ENCODE results near the gene IL36B.

The IL36B gene

DNA sequence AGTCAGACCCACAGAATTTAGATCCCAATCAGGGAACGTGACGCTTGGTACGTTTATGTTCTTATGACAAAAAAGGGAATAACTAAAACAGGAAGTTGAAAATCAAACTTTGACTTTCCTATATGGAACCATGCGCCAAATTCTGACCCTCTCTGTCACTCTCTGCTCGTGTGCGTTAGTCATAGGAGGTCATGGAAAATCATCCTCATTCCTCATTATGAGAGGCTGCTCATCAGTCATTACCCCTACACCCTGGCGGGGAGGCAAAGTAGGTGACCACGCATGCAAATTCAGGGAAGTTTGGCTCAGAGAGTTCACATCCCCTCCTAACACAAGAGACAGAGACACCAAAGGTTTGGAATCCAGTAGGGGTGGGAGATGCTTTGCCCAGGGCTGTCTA, 30.6 kb upstream of the IL36B start:
- no peak overlapping the region for H3K4me3 ChIP-seq (ENCODE audit: low read depth, low read length)
- no peak for DNase-seq (ENCODE audit: low read depth)
- TF ChIP-seq, protein P1, sequence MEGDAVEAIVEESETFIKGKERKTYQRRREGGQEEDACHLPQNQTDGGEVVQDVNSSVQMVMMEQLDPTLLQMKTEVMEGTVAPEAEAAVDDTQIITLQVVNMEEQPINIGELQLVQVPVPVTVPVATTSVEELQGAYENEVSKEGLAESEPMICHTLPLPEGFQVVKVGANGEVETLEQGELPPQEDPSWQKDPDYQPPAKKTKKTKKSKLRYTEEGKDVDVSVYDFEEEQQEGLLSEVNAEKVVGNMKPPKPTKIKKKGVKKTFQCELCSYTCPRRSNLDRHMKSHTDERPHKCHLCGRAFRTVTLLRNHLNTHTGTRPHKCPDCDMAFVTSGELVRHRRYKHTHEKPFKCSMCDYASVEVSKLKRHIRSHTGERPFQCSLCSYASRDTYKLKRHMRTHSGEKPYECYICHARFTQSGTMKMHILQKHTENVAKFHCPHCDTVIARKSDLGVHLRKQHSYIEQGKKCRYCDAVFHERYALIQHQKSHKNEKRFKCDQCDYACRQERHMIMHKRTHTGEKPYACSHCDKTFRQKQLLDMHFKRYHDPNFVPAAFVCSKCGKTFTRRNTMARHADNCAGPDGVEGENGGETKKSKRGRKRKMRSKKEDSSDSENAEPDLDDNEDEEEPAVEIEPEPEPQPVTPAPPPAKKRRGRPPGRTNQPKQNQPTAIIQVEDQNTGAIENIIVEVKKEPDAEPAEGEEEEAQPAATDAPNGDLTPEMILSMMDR (IDR thresholded peaks at IDR 0.05; ENCODE audit: low read depth, low read length, missing control alignments), result no peak
- in situ Hi-C loops (cut with HindIII; ENCODE audit: low sequenced_read_pairs), result no loop called here

DNA sequence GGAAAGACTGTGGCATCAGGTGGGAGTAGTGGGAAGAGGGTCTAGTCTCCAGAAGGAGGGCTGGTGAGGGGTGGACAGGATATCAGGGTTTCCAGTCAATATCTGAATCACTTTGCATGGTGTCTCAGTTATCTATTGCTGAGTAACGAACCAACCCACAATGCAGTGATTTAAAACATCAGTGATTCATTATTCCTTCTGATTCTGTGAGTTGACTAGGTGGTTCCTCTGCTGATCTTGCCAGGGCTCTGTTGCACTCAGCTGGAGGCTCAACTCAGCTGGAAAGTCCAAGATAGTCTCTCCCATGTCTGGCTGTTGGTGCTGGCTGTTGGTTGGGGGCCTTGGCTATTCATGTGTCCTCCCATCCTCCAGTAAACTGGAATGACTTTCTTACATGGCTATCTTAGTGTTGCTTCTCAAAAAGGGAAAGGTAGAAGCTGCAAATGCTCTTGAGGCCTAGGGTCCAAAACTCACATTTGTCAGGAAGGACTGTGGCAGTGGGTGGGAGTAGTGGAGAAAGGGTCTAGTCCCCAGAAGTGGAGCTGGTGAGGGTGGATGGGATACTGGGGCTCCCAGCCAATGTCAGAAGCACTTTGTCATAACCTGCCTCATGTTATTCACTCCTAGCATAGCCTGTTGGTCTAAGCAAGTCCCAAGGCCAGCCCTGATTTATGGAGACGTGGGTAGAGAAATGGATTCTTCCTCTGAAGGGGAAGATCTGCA, 29.0 kb upstream of the IL36B start:
- TF ChIP-seq, protein P1 (IDR thresholded peaks at IDR 0.05; ENCODE audit: low read depth, low read length, missing control alignments), result no peak
- no peak overlapping the region for H3K4me3 ChIP-seq (ENCODE audit: low read depth, low read length)
- no peak for DNase-seq (ENCODE audit: low read depth)
- in situ Hi-C loops (cut with HindIII; ENCODE audit: low sequenced_read_pairs), result no loop called here

DNA sequence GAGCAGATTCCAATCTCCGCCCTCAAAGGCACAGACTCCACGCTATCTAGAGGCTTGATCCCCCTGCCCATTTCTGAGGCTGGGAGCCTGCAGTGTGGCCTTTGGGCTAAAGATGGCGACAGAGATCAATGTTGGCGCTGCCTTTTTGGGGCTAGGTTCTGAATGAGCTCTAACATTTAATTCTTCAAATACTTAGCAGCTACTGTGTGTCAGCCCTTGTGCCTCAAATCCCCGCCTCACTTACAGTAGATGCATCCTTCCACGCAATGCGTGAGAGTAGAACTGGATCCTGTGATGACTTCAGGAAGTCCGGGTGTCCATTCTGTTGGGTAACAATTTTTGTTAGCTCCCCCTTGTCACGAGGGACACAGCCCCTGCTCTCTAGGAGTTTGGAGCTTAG, 27.5 kb upstream of the IL36B start:
- H3K4me3 ChIP-seq (ENCODE audit: low read depth, low read length), result no peak overlapping the region
- no peak for DNase-seq (ENCODE audit: low read depth)
- TF ChIP-seq, protein P1 (IDR thresholded peaks at IDR 0.05; ENCODE audit: low read depth, low read length, missing control alignments), result peak; percentile 87
- in situ Hi-C loops (cut with HindIII; ENCODE audit: low sequenced_read_pairs), result no loop called here

DNA sequence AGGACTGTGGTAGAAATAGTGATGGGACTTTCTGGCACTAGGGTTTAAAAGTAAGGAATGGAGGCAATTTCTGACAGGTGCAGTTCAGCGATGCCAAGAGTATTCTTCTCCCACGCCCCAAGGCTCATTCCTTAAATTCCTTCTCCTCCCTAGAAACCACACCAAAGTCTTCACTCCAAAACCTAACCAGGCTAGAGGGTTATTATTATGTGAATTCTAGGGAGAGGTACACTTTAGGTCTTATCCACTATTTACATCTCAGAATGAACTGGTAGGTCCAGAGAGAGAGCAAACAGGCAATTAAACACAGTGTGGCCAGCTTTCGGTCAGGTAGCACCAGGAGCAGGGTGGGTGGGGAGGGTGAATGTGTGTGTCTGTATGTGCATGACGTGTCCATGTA, 26.5 kb upstream of the IL36B start:
- in situ Hi-C loops (cut with HindIII; ENCODE audit: low sequenced_read_pairs), result no loop called here
- TF ChIP-seq, protein P1 (IDR thresholded peaks at IDR 0.05; ENCODE audit: low read depth, low read length, missing control alignments), result no peak
- no peak overlapping the region for H3K4me3 ChIP-seq (ENCODE audit: low read depth, low read length)
- DNase-seq (ENCODE audit: low read depth), result no peak

DNA sequence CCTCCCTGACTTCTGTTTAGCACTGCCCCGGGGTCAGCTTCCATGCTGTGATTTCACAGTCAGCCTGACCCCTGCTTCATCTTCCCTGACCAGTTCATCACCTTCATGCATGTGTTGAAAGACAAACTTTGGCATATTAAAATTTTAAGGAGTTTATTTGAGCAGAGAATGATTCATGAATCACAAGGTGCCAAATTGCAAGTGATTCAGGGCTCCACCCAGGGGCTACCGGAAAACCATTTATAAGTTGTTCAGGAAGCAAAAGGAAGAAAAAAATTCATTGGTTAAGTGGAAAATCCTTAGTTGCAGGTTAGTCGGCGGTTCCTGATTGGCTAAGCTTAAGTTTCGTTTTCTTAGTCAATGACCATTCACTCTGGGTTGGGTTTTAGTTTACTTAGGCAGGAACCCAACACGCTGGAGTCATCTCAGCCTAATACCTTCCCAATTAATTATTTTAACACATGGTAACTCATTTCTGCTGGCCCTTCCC, 25.7 kb upstream of the IL36B start:
- no peak overlapping the region for H3K4me3 ChIP-seq (ENCODE audit: low read depth, low read length)
- TF ChIP-seq, protein P1 (IDR thresholded peaks at IDR 0.05; ENCODE audit: low read depth, low read length, missing control alignments), result no peak
- in situ Hi-C loops (cut with HindIII; ENCODE audit: low sequenced_read_pairs), result no loop called here
- no peak for DNase-seq (ENCODE audit: low read depth)

DNA sequence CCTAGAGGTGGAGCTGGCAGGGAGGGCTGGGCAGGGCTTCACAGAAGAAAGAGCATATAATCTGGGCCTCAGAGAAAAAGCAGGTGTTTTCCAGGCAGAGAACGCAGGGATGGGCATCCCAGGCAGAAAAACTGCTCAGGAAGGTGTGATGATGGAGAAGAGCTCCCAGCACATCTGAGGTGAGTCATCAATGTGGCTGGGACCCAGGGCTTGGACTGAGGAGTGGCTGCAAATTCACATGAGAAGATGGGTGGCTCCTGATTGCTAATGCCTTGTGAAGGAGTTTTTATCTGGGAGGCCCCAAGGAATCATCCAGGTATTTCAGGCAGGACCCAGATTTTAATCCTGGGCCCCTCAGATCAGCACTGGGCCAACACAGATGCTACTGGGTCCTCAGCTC, 25.3 kb upstream of the IL36B start:
- no peak overlapping the region for H3K4me3 ChIP-seq (ENCODE audit: low read depth, low read length)
- no peak for DNase-seq (ENCODE audit: low read depth)
- in situ Hi-C loops (cut with HindIII; ENCODE audit: low sequenced_read_pairs), result no loop called here
- TF ChIP-seq, protein P1 (IDR thresholded peaks at IDR 0.05; ENCODE audit: low read depth, low read length, missing control alignments), result no peak

All from astrocyte of the cerebellum (primary cell).